ENCODE data around the gene FAM50B.
A peak's percentile ranks its signal among the peaks of the same experiment; 100 is the strongest.

The FAM50B gene

GRCh38 chr6:3848925-3849605, at the start of gene FAM50B:
FAM50B (plus strand) TSS chr6:3849373; CDS start chr6:3849812, 439 bp downstream.
- DNase-seq, result peak; percentile 94

- no peak for DNase-seq
These were observed 49.5 kb upstream of the FAM50B start for GRCh38 chr6:3799719-3800118.

- DNase-seq, result peak; percentile 81
These were observed 48.2 kb upstream of the FAM50B start for GRCh38 chr6:3800850-3801591.

- no peak for DNase-seq
These were observed 47.2 kb upstream of the FAM50B start for GRCh38 chr6:3801960-3802359.

GRCh38 chr6:3803627-3804468, 45.3 kb upstream of the FAM50B start:
- DNase-seq, result peak; percentile 80

GRCh38 chr6:3804964-3805363, 44.2 kb upstream of the FAM50B start:
- DNase-seq, result no peak

- DNase-seq, result no peak
These were observed 43.6 kb upstream of the FAM50B start for GRCh38 chr6:3805448-3806123.

GRCh38 chr6:3806169-3806922, 42.8 kb upstream of the FAM50B start:
- no peak for DNase-seq

GRCh38 chr6:3808199-3808598, 41.0 kb upstream of the FAM50B start:
- DNase-seq, result no peak

- DNase-seq, result peak; percentile 91
These were observed 40.2 kb upstream of the FAM50B start for GRCh38 chr6:3808759-3809514.

- DNase-seq, result no peak
These were observed 39.7 kb upstream of the FAM50B start for GRCh38 chr6:3809515-3809891.

- no peak for DNase-seq
These were observed 39.2 kb upstream of the FAM50B start for GRCh38 chr6:3809982-3810381.

- DNase-seq, result no peak
These were observed 38.0 kb upstream of the FAM50B start for GRCh38 chr6:3811191-3811590.

- peak; percentile 21 for DNase-seq
These were observed 36.6 kb upstream of the FAM50B start for GRCh38 chr6:3812596-3812995.

- peak; percentile 84 for DNase-seq
These were observed 35.9 kb upstream of the FAM50B start for GRCh38 chr6:3813150-3813780.

GRCh38 chr6:3813918-3814317, 35.3 kb upstream of the FAM50B start:
- peak; percentile 25 for DNase-seq

GRCh38 chr6:3814539-3814938, 34.6 kb upstream of the FAM50B start:
- no peak for DNase-seq

- no peak for DNase-seq
These were observed 32.9 kb upstream of the FAM50B start for GRCh38 chr6:3816251-3816650.

- peak; percentile 23 for DNase-seq
These were observed 29.7 kb upstream of the FAM50B start for GRCh38 chr6:3819161-3820110.

- peak; percentile 47 for DNase-seq
These were observed 28.6 kb upstream of the FAM50B start for GRCh38 chr6:3820563-3820962.
